ENCODE measurements around the gene CLTB.

Gene CLTB

GRCh38 chr5:176384366-176384930 is 31.9 kb downstream of the CLTB start:
- DNase-seq (ENCODE audit: low read depth), result no peak
- no peak for TF ChIP-seq CTCF (IDR thresholded peaks at IDR 0.05; ENCODE audit: low read depth, low read length, missing control alignments)
- in situ Hi-C loops (cut with HindIII; ENCODE audit: low sequenced_read_pairs), result no loop called here
- no peak overlapping the region for H3K4me3 ChIP-seq (ENCODE audit: low read depth, low read length)

- in situ Hi-C loops (cut with HindIII; ENCODE audit: low sequenced_read_pairs), result no loop called here
- no peak for DNase-seq (ENCODE audit: low read depth)
- TF ChIP-seq CTCF (IDR thresholded peaks at IDR 0.05; ENCODE audit: low read depth, low read length, missing control alignments), result no peak
Observed at GRCh38 chr5:176383961-176384360, 32.4 kb downstream of the CLTB start.

GRCh38 chr5:176383248-176383905 is 33.0 kb downstream of the CLTB start:
- no peak overlapping the region for H3K4me3 ChIP-seq (ENCODE audit: low read depth, low read length)
- in situ Hi-C loops (cut with HindIII; ENCODE audit: low sequenced_read_pairs), result no loop called here
- DNase-seq (ENCODE audit: low read depth), result no peak
- TF ChIP-seq CTCF (IDR thresholded peaks at IDR 0.05; ENCODE audit: low read depth, low read length, missing control alignments), result no peak

More at GRCh38 chr5:176383961-176384360, 32.4 kb downstream of the CLTB start:
- no peak overlapping the region for H3K4me3 ChIP-seq (ENCODE audit: low read depth, low read length)

- no peak for DNase-seq (ENCODE audit: low read depth)
- in situ Hi-C loops (cut with HindIII; ENCODE audit: low sequenced_read_pairs), result no loop called here
- no peak for TF ChIP-seq CTCF (IDR thresholded peaks at IDR 0.05; ENCODE audit: low read depth, low read length, missing control alignments)
- H3K4me3 ChIP-seq (ENCODE audit: low read depth, low read length), result no peak overlapping the region
Observed at GRCh38 chr5:176382721-176383120, 33.6 kb downstream of the CLTB start.

- in situ Hi-C loops (cut with HindIII; ENCODE audit: low sequenced_read_pairs), result no loop called here
- H3K4me3 ChIP-seq (ENCODE audit: low read depth, low read length), result no peak overlapping the region
- DNase-seq (ENCODE audit: low read depth), result no peak
- no peak for TF ChIP-seq CTCF (IDR thresholded peaks at IDR 0.05; ENCODE audit: low read depth, low read length, missing control alignments)
Observed at GRCh38 chr5:176381979-176382378, 34.4 kb downstream of the CLTB start.

- TF ChIP-seq CTCF (IDR thresholded peaks at IDR 0.05; ENCODE audit: low read depth, low read length, missing control alignments), result no peak
- DNase-seq (ENCODE audit: low read depth), result no peak
- in situ Hi-C loops (cut with HindIII; ENCODE audit: low sequenced_read_pairs), result no loop called here
- H3K4me3 ChIP-seq (ENCODE audit: low read depth, low read length), result no peak overlapping the region
Observed at GRCh38 chr5:176381423-176381822, 34.9 kb downstream of the CLTB start.
